NCI-H748 (cell line): ENCODE measurements around the gene UBR3.
A peak's percentile ranks its signal among the peaks of the same experiment; 100 is the strongest.
"Not testable (repeated sequence)": the region's sequence is repeated elsewhere in the genome, so short reads cannot be mapped to it uniquely, and the experiment has no call there.

Experiments used
- DNase-seq: peaks from one replicate; lab custom pipeline; 2025; ENCODE audit not compliant: unreplicated experiment; lab: John Stamatoyannopoulos, UW

The UBR3 gene

GRCh38 chr2:170095380-170095779 is 268.1 kb downstream of the UBR3 start:
- DNase-seq = no peak

- DNase-seq = no peak
Measured at GRCh38 chr2:170098626-170099312, 271.5 kb downstream of the UBR3 start.

DNA sequence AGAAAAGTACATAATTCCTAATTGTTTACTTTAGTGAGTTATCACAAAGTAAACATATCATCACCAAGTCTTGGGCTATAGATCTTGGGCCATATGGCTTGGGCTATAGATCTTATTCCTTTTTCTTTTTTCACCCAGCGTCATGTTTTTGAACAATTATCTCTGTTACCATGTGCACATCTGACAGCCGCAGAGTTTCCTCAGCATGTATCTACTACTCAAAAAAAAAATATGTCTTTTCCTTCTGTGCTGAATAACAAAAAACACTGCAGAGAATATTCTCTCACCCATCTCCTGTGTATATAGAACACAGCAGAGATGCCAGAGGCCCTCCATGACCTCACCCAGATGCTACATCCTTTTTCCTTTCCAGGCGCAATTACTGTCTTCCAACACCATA is 274.5 kb downstream of the UBR3 start:
- peak; percentile 66 for DNase-seq

GRCh38 chr2:170106102-170106840 is 279.0 kb downstream of the UBR3 start:
- DNase-seq = no peak

GRCh38 chr2:170113168-170113894 is 286.1 kb downstream of the UBR3 start:
- DNase-seq = peak; percentile 95

- DNase-seq = no peak
Measured at GRCh38 chr2:170115501-170116229, 288.4 kb downstream of the UBR3 start.

DNA sequence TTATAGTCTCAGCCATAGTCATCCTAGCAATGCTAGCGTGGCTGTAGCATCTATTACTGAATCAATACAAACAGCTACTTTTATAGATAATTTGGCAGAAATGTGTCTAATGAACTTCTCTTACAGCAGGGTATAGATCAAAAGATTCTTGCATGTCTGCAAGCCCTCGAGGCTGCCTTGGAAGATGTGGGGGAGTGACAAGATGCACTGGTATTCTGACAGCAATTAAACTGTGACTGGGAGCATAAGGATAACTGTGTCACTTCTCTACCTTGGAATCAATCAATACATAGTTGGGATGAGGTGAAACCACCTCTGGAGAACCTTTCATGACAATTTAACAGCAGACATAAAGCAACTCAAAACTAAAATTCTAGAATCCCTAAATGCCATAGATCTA is 291.4 kb downstream of the UBR3 start:
- DNase-seq = no peak

DNA sequence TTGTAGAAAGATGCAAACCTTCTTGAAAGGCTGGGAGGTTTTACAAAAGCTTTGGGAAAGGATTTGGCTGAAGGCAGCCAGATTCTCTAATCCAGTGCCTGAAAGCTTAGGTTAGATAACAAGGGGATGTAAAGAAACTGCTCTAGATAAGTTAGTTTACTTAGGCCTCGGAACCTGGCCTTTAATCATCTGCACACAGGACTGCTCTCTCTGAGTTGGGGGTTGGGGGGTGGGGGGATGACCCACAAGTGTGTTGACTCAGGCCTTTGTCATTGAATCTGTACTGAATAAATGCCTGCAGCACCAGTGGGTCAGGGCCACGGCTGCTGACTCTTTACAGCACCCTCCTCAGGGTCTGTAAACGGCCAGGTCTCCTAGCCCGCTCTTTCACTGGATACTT is 292.1 kb downstream of the UBR3 start:
- not testable (repeated sequence) for DNase-seq

- no peak for DNase-seq
Measured at GRCh38 chr2:170121689-170122088, 294.4 kb downstream of the UBR3 start.

DNA sequence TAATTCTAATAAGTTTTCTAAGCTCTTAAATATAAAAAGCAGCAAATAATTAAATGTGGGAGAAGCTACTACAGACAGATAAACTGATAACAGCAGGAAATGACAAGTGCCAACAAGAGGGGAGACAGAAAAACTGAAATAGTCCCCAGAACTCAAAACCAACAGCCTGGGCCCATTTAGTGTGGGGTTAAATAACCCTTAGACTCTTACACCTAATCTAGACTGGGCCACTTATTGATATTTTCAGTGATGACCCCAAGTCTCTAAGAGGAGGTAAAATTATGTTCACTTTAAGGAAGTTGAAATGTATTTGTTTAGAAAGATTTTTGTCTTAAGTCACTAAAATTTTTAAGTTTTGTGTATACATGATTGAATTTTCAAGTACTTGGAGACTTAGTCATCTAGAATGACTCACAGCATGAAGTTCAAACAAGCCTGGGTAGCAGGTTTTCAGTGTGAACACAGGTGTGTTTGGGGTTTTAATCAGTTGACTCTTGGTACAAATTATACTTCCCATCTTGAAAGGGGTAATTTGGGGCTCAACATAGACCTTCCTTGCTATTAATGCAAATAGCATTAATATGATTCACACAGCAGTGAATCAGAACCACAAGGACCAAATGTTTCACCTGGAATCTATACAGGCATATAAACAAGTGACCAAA is 295.8 kb downstream of the UBR3 start:
- DNase-seq = peak; percentile 60

GRCh38 chr2:170123593-170123992 is 296.3 kb downstream of the UBR3 start:
- no peak for DNase-seq

- DNase-seq = peak; percentile 45
Measured at GRCh38 chr2:170126138-170126728, 299.0 kb downstream of the UBR3 start.
